ENCODE data around the gene GDI2. TPM values are rescaled to one million over a fixed set of nuclear protein-coding genes. Genes with fewer than 3 reads are reported as not detected.
"Not testable (repeated sequence)": the region's sequence is repeated elsewhere in the genome, so short reads cannot be mapped to it uniquely, and the experiment has no call there.

Gene GDI2
- total and polyA plus RNA-seq, 4 donors: 186 to 339 (median 221) TPM

DNA sequence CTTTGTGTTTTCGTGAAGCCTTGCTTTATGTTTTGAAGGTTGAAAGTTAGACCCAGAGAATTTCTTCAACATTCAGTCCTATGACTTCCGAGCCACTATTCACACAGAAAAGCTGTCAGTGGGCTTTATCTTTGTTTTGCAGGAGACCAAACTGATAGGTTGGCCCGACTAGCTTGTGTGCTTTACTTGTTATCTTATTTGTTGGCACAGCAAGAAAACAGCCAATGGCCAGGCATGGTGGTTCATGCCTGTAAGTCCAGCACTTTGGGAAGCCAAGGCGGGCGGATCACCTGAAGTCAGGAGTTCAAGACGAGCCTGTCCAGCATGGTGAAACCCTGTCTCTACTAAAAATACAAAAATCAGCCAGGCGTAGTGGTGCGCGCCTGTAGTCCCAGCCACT lies 16.0 kb upstream of the GDI2 start:
- Histone ChIP-seq H3K9me3 (ENCODE audit: control insufficient read depth, insufficient read depth, low read length) (no peaks in the 10 kb centered on the region), H3K27me3 (ENCODE audit: control insufficient read depth, insufficient read depth, low read length) (no peaks in the 10 kb centered on the region), H3K27ac (ENCODE audit: low read depth, low read length) (no peak overlapping the region), H3K4me1 (ENCODE audit: control insufficient read depth, insufficient read depth, low read length) (no peaks in the 10 kb centered on the region), H3K4me3 (ENCODE audit: low read depth, low read length) (no peak overlapping the region), H3K36me3 (ENCODE audit: control insufficient read depth, insufficient read depth, low read length) (no peaks in the 10 kb centered on the region)
- no peak for DNase-seq (ENCODE audit: low read depth in 4 of 6, low spot score in 6 of 6)
- WGBS (ENCODE audit: insufficient coverage): 93% methylated on average over 2 of the region's 9 CpGs

DNA sequence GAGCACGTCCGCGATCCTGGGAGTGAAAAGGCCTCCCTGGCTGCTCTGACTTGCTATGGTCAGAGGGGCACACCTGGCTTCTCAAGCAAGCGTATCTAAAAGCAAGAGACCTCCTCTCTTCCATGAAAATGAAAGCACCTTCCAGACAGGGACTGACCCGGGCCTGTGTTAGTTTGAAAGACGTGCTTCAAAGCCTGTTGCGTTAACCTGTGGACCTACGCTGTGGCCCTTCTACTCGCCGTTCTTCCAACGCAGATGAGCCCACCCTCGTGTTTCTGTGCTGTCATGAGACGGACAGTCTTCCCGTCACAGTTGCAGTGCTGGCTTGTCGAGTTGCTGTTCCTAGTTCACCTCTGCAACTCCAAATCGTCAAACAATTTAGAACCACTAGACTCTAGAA lies 15.5 kb upstream of the GDI2 start:
- WGBS (ENCODE audit: insufficient coverage): 90% methylated on average over 16 of the region's 16 CpGs
- Histone ChIP-seq H3K36me3 (ENCODE audit: control insufficient read depth, insufficient read depth, low read length) (no peaks in the 10 kb centered on the region), H3K4me3 (ENCODE audit: low read depth, low read length) (no peak overlapping the region), H3K27ac (ENCODE audit: low read depth, low read length) (no peak overlapping the region), H3K27me3 (ENCODE audit: control insufficient read depth, insufficient read depth, low read length) (no peaks in the 10 kb centered on the region), H3K4me1 (ENCODE audit: control insufficient read depth, insufficient read depth, low read length) (no peaks in the 10 kb centered on the region), H3K9me3 (ENCODE audit: control insufficient read depth, insufficient read depth, low read length) (no peaks in the 10 kb centered on the region)
- no peak for DNase-seq (ENCODE audit: low read depth in 4 of 6, low spot score in 6 of 6)

DNA sequence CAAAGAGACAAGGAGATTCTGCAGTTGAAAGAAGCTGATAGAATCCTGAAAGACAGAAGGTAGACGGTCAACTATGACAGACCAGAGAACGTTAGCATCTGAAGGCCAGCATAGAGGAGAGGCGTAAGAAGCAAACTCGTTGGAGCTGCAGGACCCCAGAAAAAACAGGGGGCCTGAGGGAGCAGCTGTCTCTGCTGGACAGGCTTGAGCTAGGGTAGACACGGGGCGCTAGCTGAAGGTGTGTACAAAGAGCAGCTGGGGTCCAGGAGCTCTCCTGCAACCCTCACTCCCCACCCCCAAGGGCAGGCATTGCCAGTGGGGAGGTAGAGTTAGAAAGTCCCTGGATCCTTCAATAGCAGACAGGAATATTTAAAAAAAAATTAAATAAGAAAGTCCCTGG lies 14.6 kb upstream of the GDI2 start:
- H3K27me3 ChIP-seq (ENCODE audit: control insufficient read depth, insufficient read depth, low read length): no peaks in the 10 kb centered on the region
- no peak overlapping the region for H3K4me3 ChIP-seq (ENCODE audit: low read depth, low read length)
- H3K4me1 ChIP-seq (ENCODE audit: control insufficient read depth, insufficient read depth, low read length): no peaks in the 10 kb centered on the region
- no peaks in the 10 kb centered on the region for H3K36me3 ChIP-seq (ENCODE audit: control insufficient read depth, insufficient read depth, low read length)
- no peak for DNase-seq (ENCODE audit: low read depth in 4 of 6, low spot score in 6 of 6)
- H3K27ac ChIP-seq (ENCODE audit: low read depth, low read length): no peak overlapping the region
- H3K9me3 ChIP-seq (ENCODE audit: control insufficient read depth, insufficient read depth, low read length): no peaks in the 10 kb centered on the region
- 78% methylated on average over 4 of the region's 6 CpGs for WGBS (ENCODE audit: insufficient coverage)

DNA sequence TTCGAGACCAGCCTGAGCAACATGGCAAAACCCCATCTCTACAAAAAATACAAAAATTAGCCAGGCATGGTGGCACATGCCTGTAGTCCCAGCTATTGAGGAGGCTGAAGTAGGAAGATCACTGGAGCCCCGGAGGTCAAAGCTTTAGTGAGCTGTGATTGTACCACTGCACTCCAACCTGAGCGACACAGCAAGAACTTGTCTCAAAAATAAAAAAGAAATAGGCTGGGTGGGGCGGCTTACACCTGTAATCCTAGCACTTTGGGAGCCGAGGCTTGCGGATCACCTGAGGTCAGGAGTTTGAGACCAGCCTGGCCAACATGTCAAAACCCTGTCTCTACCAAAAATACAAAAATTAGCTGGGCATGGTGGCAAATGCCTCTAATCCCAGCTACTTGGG lies 13.3 kb upstream of the GDI2 start:
- DNase-seq (ENCODE audit: low read depth in 4 of 6, low spot score in 6 of 6); H3K27ac ChIP-seq (ENCODE audit: low read depth, low read length); H3K4me1 ChIP-seq (ENCODE audit: control insufficient read depth, insufficient read depth, low read length); H3K4me3 ChIP-seq (ENCODE audit: low read depth, low read length); H3K9me3 ChIP-seq (ENCODE audit: control insufficient read depth, insufficient read depth, low read length); H3K36me3 ChIP-seq (ENCODE audit: control insufficient read depth, insufficient read depth, low read length); H3K27me3 ChIP-seq (ENCODE audit: control insufficient read depth, insufficient read depth, low read length): not testable (repeated sequence)
- WGBS (ENCODE audit: insufficient coverage): 97% methylated on average over 4 of the region's 6 CpGs

DNA sequence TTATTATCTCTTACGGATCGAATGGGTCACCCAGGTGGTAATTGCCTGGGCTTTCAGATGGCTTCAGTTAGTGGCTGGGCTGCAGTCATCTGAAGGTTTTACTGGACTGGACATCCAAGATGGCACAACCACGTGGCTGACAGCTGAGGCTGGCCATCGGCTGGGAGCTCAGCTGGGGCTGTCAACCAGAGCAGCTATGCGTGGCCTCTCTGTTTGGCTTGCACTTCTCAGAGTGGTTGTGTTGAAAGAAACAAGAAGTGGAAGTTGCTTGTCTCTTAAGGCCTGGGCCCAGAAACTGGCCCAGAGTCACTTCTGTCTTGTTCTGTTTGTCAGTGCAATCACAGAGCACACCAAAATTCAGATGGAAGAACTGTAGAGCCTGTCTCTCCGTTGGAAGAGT lies 5.7 kb upstream of the GDI2 start:
- no peaks in the 10 kb centered on the region for H3K27me3 ChIP-seq (ENCODE audit: control insufficient read depth, insufficient read depth, low read length)
- no peaks in the 10 kb centered on the region for H3K9me3 ChIP-seq (ENCODE audit: control insufficient read depth, insufficient read depth, low read length)
- no peak overlapping the region for H3K4me3 ChIP-seq (ENCODE audit: low read depth, low read length)
- H3K4me1 ChIP-seq (ENCODE audit: control insufficient read depth, insufficient read depth, low read length): no peaks in the 10 kb centered on the region
- H3K27ac ChIP-seq (ENCODE audit: low read depth, low read length): no peak overlapping the region
- no peaks in the 10 kb centered on the region for H3K36me3 ChIP-seq (ENCODE audit: control insufficient read depth, insufficient read depth, low read length)
- no peak for DNase-seq (ENCODE audit: low read depth in 4 of 6, low spot score in 6 of 6)
- WGBS (ENCODE audit: insufficient coverage): 94% methylated on average over 5 of the region's 6 CpGs

DNA sequence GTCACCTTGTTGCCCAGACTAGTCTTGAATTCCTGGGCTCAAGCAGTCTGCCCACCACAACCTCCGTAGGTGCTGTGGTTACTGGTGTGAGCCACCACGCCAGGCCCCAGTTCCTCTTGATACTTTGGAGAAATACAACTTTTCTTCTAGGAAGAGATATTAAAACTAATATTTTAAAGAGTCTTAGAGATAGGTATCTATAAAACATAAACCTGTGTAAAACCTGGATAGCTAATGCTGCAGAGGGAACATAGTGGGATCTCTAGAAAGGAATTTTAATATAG lies 4.8 kb upstream of the GDI2 start:
- no CpG with 5 or more reads among the region's 2 CpGs for WGBS (ENCODE audit: insufficient coverage)
- no peak overlapping the region for H3K4me3 ChIP-seq (ENCODE audit: low read depth, low read length)
- H3K9me3 ChIP-seq (ENCODE audit: control insufficient read depth, insufficient read depth, low read length): no peaks in the 10 kb centered on the region
- no peaks in the 10 kb centered on the region for H3K36me3 ChIP-seq (ENCODE audit: control insufficient read depth, insufficient read depth, low read length)
- no peaks in the 10 kb centered on the region for H3K4me1 ChIP-seq (ENCODE audit: control insufficient read depth, insufficient read depth, low read length)
- H3K27ac ChIP-seq (ENCODE audit: low read depth, low read length): no peak overlapping the region
- no peak for DNase-seq (ENCODE audit: low read depth in 4 of 6, low spot score in 6 of 6)
- no peaks in the 10 kb centered on the region for H3K27me3 ChIP-seq (ENCODE audit: control insufficient read depth, insufficient read depth, low read length)

DNA sequence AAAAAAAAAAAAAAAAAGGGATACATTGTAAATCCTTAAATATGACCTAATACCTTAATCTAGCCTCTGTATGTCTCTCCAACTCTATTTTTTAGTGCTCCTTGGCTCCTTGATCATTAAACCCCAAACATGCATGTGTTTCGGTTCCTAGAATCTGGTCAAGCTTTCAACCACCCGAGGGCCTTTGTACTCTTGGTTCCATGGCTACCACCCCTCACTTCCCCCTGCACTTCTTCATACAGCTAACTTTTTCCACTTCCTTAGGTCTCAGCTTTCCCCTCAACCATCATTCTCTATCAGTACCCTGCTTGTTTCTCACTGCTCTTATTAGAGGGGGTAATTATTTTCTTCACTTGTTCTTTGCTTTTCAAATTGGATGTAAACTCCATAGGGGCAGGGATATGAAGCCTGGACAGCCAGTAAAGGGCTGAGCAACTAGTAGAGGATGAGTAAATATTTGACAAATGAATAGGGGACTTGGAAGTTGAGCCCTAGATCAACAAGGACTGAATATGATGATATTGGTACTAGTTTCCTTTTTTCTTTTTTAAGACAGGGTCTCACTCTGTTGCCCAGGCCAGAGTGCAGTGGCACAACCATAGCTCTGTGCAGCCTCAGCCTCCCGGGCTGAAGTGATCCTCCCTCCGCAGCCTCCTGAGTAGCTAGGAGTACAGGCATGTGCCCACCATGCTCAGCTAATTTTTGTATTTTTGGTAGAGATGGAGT lies 4.3 kb upstream of the GDI2 start:
- DNase-seq (ENCODE audit: low read depth in 4 of 6, low spot score in 6 of 6): no peak
- Histone ChIP-seq H3K36me3 (ENCODE audit: control insufficient read depth, insufficient read depth, low read length) (no peaks in the 10 kb centered on the region), H3K4me3 (ENCODE audit: low read depth, low read length) (no peak overlapping the region), H3K27me3 (ENCODE audit: control insufficient read depth, insufficient read depth, low read length) (no peaks in the 10 kb centered on the region), H3K27ac (ENCODE audit: low read depth, low read length) (no peak overlapping the region), H3K9me3 (ENCODE audit: control insufficient read depth, insufficient read depth, low read length) (no peaks in the 10 kb centered on the region), H3K4me1 (ENCODE audit: control insufficient read depth, insufficient read depth, low read length) (no peaks in the 10 kb centered on the region)
- WGBS (ENCODE audit: insufficient coverage): 94% methylated on average over 4 of the region's 4 CpGs

DNA sequence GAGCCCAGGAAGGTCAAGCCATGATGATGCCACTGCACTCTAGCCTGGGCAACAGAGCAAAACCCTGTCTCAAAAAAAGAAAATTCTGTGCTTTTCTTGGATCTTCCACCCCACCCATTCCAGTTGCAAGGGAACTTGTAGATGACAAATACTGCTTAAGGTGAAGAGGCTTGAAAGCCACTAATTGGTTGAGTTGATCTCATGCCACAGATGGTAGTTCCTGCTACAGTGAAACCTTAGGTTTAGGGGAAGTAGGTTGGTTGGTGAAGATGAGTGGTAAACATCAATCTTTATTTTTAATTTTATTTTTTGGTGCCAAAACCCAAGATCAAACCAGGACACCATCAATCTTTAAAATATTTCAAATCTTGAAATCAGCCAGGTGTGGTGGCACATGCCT lies 2.9 kb upstream of the GDI2 start:
- H3K27ac ChIP-seq (ENCODE audit: low read depth, low read length): no peak overlapping the region
- no peaks in the 10 kb centered on the region for H3K27me3 ChIP-seq (ENCODE audit: control insufficient read depth, insufficient read depth, low read length)
- no peak overlapping the region for H3K4me3 ChIP-seq (ENCODE audit: low read depth, low read length)
- no peak for DNase-seq (ENCODE audit: low read depth in 4 of 6, low spot score in 6 of 6)
- no peaks in the 10 kb centered on the region for H3K4me1 ChIP-seq (ENCODE audit: control insufficient read depth, insufficient read depth, low read length)
- no peaks in the 10 kb centered on the region for H3K9me3 ChIP-seq (ENCODE audit: control insufficient read depth, insufficient read depth, low read length)
- no peaks in the 10 kb centered on the region for H3K36me3 ChIP-seq (ENCODE audit: control insufficient read depth, insufficient read depth, low read length)

DNA sequence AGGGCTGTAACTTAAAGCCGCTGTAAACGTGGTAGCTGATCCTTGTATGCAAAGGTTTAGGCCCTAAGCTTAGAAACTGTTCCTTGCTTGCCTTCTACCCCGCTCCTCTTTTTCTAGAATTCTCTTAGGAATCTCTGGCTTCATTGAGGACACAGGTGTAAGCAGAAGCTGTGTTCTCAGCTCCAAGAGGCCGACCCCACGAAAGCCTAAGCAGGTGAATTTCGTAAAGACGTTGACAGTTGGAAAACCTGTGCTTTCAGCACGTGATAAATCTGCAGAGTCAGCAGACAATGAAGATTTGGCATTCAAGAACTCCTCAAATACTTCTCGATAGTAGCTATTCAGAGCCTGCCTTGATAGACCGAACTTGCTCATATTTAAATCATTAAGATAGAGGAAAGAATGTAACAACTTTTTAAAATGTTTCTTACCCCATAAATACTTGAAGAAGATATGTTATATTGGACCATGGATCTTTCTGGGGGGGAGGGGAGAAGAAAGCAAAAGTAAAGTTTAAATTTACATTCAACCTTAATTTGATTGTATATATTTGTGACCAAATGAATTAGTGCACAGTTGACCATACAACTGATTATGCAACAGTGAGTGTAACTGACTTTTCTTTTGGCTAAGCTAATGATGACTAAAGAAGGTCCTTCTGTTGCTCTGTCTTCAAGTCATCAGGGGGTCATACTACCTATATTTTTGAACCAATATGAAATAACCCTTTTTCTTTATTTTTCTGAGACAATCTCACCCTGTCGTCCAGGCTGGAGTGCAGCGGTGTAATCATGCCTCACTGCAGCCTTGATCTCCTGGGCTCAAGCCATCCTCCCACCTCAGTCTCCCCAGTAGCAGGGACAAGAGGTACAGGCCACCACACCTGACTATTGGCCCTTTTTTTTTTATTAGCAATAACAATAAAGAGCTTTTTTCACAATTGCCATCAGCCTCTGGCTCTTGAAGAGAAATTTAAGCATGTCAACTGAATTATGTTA lies 1.2 kb upstream of the GDI2 start:
- Histone ChIP-seq H3K36me3 (ENCODE audit: control insufficient read depth, insufficient read depth, low read length) (no peaks in the 10 kb centered on the region), H3K27ac (ENCODE audit: low read depth, low read length) (peak overlapping the region; percentile 83), H3K4me3 (ENCODE audit: low read depth, low read length) (peak overlapping the region; percentile 81), H3K9me3 (ENCODE audit: control insufficient read depth, insufficient read depth, low read length) (no peaks in the 10 kb centered on the region), H3K27me3 (ENCODE audit: control insufficient read depth, insufficient read depth, low read length) (no peaks in the 10 kb centered on the region), H3K4me1 (ENCODE audit: control insufficient read depth, insufficient read depth, low read length) (no peaks in the 10 kb centered on the region)
- WGBS (ENCODE audit: insufficient coverage): 21% methylated on average over 9 of the region's 12 CpGs
- peak in 3 of 6 donors; percentile 4 to 24 (median 7) for DNase-seq (ENCODE audit: low read depth in 4 of 6, low spot score in 6 of 6)

DNA sequence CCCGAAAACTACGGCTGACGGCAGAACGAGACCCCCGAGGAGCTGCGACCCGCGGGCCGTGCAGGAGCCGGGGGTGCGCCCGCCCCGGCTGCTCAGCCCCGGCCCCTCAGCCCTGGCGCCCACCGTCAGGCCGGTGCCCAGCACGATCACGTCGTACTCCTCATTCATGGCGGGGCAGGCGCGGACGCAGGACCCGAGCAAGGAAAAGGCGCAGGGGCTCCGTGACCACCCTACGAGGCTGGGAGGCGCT lies 218 bp downstream of the GDI2 start:
- H3K4me3 ChIP-seq (ENCODE audit: low read depth, low read length): peak overlapping the region; percentile 81
- no peaks in the 10 kb centered on the region for H3K9me3 ChIP-seq (ENCODE audit: control insufficient read depth, insufficient read depth, low read length)
- DNase-seq (ENCODE audit: low read depth in 4 of 6, low spot score in 6 of 6): no peak
- WGBS (ENCODE audit: insufficient coverage): under 1% methylated on average over 29 of the region's 29 CpGs
- H3K4me1 ChIP-seq (ENCODE audit: control insufficient read depth, insufficient read depth, low read length): no peaks in the 10 kb centered on the region
- H3K27ac ChIP-seq (ENCODE audit: low read depth, low read length): peak overlapping the region; percentile 97
- H3K36me3 ChIP-seq (ENCODE audit: control insufficient read depth, insufficient read depth, low read length): peaks cover 3% of the 10 kb centered on the region
- no peaks in the 10 kb centered on the region for H3K27me3 ChIP-seq (ENCODE audit: control insufficient read depth, insufficient read depth, low read length)
